CD4-positive, alpha-beta T cell treated with Interleukin-4 for 1 hour (primary cell): ENCODE data around the gene TMEM132C.

Source experiments
- DNase-seq, 2 donors: peaks; one replicate each; pipeline ENCODE4 v3.0.0-alpha.2; 2020 to 2022

The TMEM132C gene

GRCh38 chr12:128509170-128509569 lies 242.2 kb downstream of the TMEM132C start:
- no peak for DNase-seq

- DNase-seq: no peak
Observed at GRCh38 chr12:128510511-128510910, 243.5 kb downstream of the TMEM132C start.

- no peak for DNase-seq
Observed at GRCh38 chr12:128513331-128513730, 246.4 kb downstream of the TMEM132C start.

DNA sequence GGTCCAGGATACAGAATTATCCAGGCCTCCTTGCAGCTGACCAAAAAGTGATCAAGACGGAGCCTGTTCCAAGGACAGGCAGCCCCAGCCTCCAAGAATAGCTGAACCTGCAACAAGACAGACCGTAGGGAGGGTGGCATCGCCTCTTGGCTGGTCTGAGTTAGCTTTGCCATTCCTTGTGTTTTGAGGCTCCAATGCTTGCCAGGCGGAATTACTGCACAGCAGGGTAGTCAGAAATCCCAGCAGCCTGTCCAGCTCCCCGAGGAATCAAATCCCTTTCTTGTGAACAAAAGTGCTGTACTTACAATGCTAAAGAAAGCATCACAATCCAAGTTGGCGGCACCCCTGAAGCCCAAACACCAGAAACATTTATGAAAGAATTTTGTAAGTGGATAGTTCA lies 246.9 kb downstream of the TMEM132C start:
- DNase-seq: no peak

GRCh38 chr12:128518644-128519043 lies 251.7 kb downstream of the TMEM132C start:
- DNase-seq: no peak

- DNase-seq: no peak
Observed at GRCh38 chr12:128519426-128519825, 252.5 kb downstream of the TMEM132C start.

GRCh38 chr12:128521981-128522380 lies 255.0 kb downstream of the TMEM132C start:
- DNase-seq: no peak

- DNase-seq: no peak
Observed at GRCh38 chr12:128524439-128524838, 257.5 kb downstream of the TMEM132C start.

DNA sequence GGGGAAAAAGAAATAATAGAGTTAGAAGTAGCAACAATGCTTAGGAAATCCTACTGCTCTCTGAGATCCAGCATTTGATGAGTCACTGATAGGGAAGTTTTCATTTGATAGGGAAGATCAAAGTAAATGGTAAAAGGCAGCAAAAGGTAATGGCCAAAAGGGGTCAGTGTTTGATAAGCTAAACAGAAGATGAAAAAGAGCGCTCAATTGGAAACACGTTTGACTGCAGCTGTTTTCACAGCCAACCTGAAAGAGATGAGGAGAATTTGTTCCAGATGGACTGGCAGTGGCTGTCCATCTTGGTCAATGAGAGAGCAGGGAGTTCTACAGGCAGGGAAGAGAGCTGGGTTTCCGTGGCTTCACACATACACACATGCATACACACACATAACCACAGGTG lies 264.2 kb downstream of the TMEM132C start:
- peak in 1 of 2 donors; percentile 14 for DNase-seq

DNA sequence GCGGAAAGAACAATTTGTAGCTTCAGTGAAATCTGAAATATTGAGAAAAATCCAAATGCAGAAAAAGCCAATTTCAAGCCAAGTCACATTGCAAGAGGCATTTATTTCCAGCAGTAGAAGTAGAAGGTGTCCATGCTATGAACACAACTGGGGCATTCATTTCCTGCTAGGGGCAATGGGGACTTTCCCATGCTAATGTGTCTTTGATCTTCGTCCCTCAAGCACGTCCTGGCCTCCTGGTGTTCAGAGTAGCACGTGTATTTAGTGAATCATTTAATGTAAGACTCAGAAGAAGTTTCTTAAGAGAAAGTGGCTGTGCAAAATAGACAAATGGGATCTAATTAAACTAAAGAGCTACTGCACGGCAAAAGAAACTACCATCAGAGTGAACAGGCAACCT lies 267.9 kb downstream of the TMEM132C start:
- DNase-seq: peak in 1 of 2 donors; percentile 21

DNA sequence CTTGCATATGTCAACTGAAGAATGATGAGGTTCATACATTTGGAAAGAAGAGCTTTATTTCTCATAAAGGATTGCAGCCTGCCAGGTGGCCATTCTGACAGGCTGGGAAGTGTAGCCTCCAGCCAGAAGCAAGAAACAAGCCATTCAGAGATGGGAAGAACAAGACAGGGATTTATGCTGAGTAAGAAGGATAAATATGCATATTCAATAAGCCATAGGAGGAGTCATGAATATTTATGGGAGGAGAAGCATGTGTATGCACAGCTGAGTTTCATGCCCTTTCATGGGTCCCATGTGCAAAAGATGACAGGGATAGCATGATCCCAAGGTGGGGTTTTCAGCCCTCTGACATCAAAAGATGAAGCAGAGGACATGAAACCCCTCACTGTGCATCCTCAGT lies 269.8 kb downstream of the TMEM132C start:
- no peak for DNase-seq

GRCh38 chr12:128537668-128538067 lies 270.7 kb downstream of the TMEM132C start:
- DNase-seq: no peak

- DNase-seq: peak in 1 of 2 donors; percentile 12
Observed at GRCh38 chr12:128542844-128543243, 275.9 kb downstream of the TMEM132C start.

DNA sequence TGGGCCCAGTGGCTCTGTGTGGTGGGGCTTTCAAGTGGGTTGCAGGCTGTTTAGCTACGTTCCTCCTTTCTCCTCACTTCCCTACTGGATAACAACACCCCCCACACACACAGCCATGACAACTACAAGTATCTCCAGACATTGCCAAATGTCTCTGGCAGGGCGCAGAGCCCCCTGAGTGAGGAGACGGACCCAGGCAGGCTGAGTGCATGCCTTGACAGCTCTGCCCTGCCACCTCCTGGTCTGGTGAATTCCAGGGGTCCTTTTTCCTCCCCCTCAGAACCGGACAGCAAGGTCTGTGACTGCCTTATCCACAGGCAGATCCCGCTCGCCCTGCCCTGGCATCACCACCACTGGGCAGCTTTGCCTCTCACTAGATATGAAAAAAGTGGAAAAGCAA lies 276.5 kb downstream of the TMEM132C start:
- DNase-seq: no peak

GRCh38 chr12:128543971-128544370 lies 277.0 kb downstream of the TMEM132C start:
- DNase-seq: no peak

DNA sequence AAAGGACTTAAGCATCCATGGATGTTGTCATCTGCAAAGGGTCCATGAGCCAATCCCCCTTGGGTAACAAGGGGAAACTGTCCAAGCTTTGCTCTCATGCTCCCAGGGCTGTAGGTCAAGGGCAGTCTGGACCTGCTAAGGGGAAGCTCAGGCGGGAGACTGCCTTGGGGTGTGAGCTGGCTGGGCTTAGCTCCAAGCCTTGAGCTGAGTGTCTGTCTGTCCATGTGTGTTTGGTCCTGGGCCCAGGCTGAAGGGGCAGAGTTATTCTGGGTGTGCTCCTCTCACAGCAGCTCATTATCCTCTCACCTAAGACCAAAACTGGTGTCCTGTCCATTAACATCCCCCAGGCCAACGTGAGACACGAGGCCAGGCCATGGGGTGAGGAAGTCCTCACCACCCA lies 282.0 kb downstream of the TMEM132C start:
- DNase-seq: no peak

DNA sequence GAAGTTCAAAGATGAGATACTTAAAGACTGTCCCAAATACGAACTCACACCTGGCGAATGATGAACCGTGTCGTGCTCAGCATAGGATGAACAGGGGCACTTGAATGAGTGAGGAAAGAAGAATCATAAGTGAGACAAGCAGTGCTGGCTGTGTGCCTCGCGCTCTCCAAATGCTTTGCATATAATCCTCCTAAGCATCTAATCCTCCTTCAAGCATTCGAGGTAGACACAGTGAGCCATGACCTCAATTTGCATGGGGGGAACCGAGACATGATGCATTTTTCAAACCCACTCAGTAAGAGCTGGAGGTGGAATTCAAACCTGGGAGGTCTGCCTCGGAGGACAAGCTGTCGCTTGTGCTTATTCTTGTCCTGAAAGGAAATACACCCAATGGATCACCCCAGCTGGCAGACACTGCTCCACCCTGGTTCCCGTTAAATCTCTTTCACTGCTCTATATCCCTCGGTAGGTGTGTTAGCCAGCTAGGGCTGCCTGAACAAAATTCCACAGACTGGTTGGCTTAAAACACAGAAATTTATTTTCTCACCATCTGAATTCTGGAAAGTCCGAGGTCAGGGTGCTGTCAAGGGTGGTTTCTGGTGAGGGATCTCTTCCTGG lies 282.7 kb downstream of the TMEM132C start:
- no peak for DNase-seq

DNA sequence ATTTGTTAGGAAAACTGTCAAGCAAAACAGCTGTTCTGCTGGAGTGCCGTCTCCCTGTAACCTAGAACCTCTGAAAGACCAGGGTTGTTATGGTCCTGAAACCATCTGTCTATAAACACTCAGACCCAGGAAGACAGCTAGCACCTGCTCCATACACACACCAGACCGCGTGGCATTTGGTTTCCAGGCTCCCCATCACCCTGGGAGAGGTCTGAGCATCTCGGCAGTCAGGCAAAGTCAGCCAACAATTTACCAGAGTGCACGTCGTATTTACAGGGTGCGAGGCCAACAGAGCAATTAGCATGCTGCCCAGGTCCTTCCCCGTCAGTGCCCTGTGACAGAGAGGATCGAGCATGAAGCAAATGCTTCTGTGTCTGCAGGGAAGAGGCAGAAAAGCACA lies 284.3 kb downstream of the TMEM132C start:
- no peak for DNase-seq

DNA sequence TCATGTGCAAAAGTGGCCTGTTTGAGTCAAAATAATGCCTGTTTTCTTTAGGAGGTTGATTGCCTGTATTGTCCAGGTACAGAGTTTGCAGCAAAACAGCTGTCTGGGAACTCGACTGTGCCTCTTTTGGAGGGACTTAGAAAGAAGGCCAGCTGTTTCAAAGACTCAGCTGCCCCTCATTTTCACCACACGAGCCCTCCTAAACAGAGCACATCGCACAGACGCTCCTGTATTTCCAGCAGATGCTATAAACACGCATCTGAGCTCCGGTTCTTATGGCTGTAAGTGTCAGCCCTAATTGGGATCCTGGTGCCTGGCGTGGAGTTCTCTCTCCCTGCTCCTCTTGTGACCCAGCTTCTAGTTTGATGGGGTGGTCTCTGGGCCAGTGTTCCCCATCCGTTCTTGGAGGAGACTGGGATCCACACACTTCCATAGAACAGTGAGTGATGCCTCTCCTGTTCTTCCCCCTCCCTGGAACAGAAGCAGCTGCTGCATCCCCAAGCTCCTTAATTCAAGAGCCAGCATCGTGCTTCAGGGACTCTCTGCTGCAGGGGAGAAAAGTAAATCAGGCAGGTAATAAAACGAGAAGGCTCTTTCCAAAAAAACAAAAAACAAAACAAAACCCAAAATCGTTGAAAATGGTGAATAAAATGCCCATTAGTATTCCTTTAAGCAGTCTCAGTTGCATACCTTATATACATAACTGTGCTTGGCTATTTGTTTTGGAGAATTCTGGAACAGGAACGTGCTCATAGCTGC lies 287.8 kb downstream of the TMEM132C start:
- no peak for DNase-seq

DNA sequence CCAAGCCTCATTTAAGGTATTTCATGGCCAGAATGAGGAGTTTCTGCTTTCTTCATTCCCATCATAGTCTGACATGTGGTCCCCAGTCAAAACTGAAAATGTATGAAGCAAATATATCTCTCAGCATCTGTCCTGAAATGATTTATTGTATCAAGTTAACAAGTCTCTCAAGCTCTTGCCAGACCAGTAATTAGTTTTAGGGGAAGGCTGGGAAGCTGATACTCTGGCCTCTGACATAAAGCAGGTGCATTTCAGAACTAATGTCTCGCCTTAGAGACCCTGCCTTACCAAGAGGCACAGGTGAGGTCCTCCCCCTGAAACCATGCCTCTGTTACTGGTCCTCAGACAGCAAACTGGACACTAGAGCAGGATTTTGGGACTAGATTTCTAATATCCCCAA lies 290.3 kb downstream of the TMEM132C start:
- no peak for DNase-seq

- DNase-seq: no peak
Observed at GRCh38 chr12:128564956-128565355, 298.0 kb downstream of the TMEM132C start.

DNA sequence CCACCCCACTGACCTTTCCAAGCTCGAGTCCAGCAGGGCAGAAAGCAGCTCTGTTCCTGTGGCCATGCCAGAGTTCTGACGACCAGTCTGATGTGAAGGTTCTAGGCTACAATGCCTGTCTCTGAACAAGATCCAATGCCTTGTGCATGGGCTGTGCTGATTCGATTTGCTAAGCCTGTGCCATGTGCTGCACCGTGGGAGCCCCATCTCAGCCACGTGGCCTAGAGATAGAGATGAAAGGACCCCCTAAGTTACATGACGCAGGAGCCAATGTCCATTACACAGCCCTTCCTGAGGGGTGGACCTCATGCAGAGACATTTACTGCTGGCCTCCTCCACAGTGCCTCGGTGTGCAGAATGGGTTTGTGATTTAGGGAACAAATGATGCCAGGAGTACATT lies 300.8 kb downstream of the TMEM132C start:
- DNase-seq: no peak

GRCh38 chr12:128570191-128571065 lies 303.5 kb downstream of the TMEM132C start:
- peak; percentile 26 to 50 for DNase-seq
